GM18508 (cell line): Measurements from ENCODE around the gene PLXNA2.

ENCODE experiments used
- ATAC-seq: cut with Tn5 transposase; IDR thresholded peaks from one replicate; pipeline ENCODE4 v1.9.1; 2021; ENCODE audit warnings: moderate number of reproducible peaks; ENCODE audit not compliant: insufficient read depth, unreplicated experiment

Gene PLXNA2

GRCh38 chr1:208009706-208010444 lies 234.3 kb downstream of the PLXNA2 start:
- ATAC-seq = no peak

GRCh38 chr1:208009303-208009702 lies 234.9 kb downstream of the PLXNA2 start:
- no peak for ATAC-seq

- no peak for ATAC-seq
These were observed 235.7 kb downstream of the PLXNA2 start for GRCh38 chr1:208008534-208008933.

GRCh38 chr1:208007938-208008342 lies 236.2 kb downstream of the PLXNA2 start:
- ATAC-seq = no peak

GRCh38 chr1:208007319-208007937 lies 236.8 kb downstream of the PLXNA2 start:
- ATAC-seq = no peak

GRCh38 chr1:208006258-208006920 lies 237.8 kb downstream of the PLXNA2 start:
- ATAC-seq = no peak

- no peak for ATAC-seq
These were observed 239.3 kb downstream of the PLXNA2 start for GRCh38 chr1:208004851-208005250.

GRCh38 chr1:208003241-208003640 lies 240.9 kb downstream of the PLXNA2 start:
- no peak for ATAC-seq

- no peak for ATAC-seq
These were observed 241.5 kb downstream of the PLXNA2 start for GRCh38 chr1:208002672-208003071.

- ATAC-seq = no peak
These were observed 242.1 kb downstream of the PLXNA2 start for GRCh38 chr1:208002078-208002477.

GRCh38 chr1:208000504-208000903 lies 243.7 kb downstream of the PLXNA2 start:
- ATAC-seq = no peak

GRCh38 chr1:207999972-208000371 lies 244.2 kb downstream of the PLXNA2 start:
- ATAC-seq = no peak

- ATAC-seq = no peak
These were observed 244.8 kb downstream of the PLXNA2 start for GRCh38 chr1:207999274-207999915.

GRCh38 chr1:207998691-207999090 lies 245.5 kb downstream of the PLXNA2 start:
- no peak for ATAC-seq

- no peak for ATAC-seq
These were observed 246.5 kb downstream of the PLXNA2 start for GRCh38 chr1:207997486-207998268.

- no peak for ATAC-seq
These were observed 247.5 kb downstream of the PLXNA2 start for GRCh38 chr1:207996636-207997035.

GRCh38 chr1:207995576-207995975 lies 248.6 kb downstream of the PLXNA2 start:
- no peak for ATAC-seq

- no peak for ATAC-seq
These were observed 250.4 kb downstream of the PLXNA2 start for GRCh38 chr1:207993477-207994445.

GRCh38 chr1:207992677-207993236 lies 251.4 kb downstream of the PLXNA2 start:
- no peak for ATAC-seq
